Stimulated activated CD4-positive, alpha-beta T cell treated with anti-CD3 and anti-CD28 coated beads, TNF-alpha, amount 100 ng/mL, for 1 hour (primary cell): Measurements from ENCODE around the gene TP53TG3.
"Not testable (repeated sequence)": the region's sequence is repeated elsewhere in the genome, so short reads cannot be mapped to it uniquely, and the experiment has no call there.

Experiments used
- DNase-seq, 3 donors: peaks; one replicate each; pipeline ENCODE4 v3.0.0-alpha.2; 2020; ENCODE audit warnings: low read depth in 3 of 3, low spot score in 1 of 3

The TP53TG3 gene, protein sequence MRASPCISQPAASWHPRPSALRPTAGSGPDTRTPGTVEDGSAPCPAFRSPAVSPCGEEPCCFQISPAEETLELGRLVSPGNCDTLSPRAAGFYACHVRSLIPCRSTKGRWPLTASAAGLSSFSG

DNA sequence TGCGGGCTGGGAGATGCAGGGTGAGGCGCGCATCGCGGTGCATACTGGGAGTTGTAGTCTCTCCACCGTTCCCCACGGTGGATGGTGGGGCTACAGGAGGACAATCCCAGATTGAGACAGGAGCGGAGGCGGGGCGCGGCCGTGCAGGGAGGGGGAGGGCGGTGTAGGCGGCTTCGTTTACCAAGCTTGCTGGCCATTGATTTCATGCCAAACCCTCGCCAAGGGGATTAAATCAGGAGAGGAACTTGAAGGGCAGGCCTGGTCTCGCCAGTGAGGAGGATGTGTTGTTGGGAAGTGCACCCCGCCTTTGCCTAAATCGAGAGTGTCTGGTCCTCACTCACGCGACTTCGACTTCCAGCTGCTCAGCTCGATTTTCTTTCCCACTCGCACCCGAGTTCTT lies at the start of gene TP53TG3:
Gene TP53TG3 (minus strand): TSS at position 101 of the 400 bp plus-strand sequence. CDS start 68 bp downstream, at position 33.
- DNase-seq, result not testable (repeated sequence)

DNA sequence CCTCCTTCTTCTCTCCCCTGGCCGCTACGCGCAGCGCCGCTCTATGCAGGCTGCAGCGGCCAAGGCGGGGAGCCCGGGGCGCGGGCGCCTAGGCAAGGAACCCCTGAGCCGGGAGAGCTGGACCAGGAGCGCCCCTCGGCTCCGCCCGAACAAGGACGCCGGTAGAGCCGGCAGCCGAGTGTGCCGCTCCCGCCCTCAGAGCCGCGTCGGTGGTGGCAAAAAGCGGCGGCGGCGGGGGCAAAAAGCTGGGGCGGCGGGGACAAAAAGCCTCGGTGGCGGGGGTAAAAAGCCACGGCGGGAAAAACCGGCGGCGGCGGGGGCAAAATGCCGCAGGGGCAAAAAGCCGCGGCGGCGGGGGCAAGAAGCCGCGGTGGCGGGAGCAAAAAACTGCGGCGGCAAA lies 25.1 kb downstream of the TP53TG3 start:
- DNase-seq, result not testable (repeated sequence)

DNA sequence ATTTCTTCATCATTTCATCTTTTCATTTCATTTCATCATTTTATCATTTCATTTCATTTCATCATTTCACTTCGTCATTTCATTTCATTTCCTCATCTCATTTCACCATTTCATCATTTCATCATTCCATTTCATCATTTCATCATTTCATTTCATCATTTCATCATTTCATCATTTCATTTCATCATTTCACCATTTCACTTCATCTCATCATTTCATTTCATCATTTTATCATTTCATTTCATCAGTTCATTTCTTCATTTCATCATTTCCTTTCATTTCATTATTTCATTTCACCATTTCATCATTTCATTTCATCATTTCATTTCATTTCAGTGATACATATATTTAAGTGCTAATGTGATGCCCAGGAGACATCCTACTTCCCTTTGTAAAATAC lies 28.4 kb downstream of the TP53TG3 start:
- DNase-seq, result not testable (repeated sequence)

DNA sequence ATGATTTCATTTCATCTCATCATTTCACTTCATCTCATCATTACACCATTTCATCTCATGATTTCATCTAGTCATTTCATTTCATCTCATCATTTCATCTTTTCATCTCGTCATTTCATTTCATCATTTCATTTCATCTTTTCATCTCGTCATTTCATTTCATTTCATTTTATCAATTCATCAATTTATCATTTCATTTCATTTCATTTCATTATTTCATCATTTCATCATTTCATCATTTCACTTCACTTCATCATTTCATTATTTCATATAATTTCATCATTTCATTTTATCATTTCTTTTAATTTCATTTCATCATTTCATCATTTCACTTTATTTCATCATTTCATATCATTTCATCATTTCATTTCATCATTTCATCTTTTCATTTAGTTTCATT lies 29.2 kb downstream of the TP53TG3 start:
- not testable (repeated sequence) for DNase-seq

DNA sequence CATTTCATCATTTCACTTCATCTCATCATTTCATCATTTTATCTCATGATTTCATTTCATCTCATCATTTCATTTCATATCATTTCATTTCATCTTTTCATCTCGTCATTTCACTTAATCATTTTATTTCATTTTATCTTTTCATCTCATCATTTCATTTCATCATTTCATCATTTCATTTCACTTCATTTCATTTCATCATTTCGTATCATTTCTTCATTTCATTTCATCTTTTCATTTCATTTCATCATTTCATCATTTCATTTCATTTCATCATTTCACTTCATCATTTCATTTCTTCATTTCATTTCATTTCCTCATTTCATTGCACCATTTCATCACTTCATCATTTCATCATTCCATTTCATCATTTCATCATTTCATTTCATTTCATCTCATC lies 29.8 kb downstream of the TP53TG3 start:
- DNase-seq, result not testable (repeated sequence)

DNA sequence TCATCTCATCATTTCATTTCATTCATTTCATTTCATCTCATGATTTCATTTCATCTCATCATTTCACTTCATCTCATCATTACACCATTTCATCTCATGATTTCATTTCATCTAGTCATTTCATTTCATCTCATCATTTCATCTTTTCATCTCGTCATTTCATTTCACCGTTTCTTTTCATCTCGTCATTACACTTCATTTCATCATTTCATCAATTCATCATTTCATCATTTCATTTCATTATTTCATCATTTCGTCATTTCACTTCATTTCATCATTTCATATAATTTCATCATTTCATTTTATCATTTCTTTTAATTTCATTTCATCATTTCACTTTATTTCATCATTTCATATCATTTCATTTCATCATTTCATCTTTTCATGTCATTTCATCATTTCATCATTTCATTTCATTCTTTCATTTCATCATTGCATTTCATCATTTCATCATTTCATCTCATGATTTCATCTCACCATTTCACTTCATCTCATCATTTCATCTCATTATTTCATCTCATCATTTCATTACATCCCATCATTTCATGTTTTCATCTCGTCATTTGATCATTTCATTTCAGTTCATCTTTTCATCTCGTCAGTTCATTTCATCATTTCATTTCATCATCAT lies 30.6 kb downstream of the TP53TG3 start:
- DNase-seq, result not testable (repeated sequence)

DNA sequence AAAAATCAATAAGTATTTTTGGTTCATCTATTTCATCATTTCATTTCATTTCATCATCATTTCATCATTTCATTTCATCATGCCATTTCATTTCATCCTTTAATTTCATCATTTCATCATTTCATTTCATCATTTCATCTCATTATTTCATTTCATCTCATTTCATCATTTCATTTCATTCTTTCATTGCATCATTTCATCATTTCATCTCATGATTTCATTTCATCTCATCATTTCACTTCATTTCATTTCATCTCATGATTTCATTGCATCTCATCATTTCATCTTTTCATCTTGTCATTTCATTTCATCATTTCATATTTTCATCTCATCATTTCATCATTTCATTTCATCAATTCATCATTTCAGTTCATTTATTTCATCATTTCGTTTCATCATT lies 31.2 kb downstream of the TP53TG3 start:
- DNase-seq, result not testable (repeated sequence)

DNA sequence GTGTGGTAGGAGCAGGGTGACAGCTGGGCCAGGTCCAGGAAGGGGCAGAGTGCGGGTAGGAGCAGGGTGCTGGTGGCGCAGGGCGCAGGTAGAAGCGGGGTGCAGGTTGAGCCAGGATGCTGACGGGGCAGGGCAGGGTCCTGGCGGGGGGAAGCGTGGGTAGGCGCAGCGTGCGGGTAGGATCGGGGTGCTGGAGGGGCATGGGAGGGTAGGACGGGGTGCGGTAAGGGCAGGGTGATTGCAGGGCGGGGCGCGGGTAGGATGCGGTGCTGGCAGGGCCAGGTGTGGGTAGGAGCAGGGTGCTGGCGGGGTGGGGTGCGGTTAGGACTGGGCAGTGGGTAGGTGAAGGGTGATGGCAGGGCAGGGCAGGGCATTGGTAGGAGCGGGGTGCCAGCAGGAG lies 38.4 kb downstream of the TP53TG3 start:
- not testable (repeated sequence) for DNase-seq

DNA sequence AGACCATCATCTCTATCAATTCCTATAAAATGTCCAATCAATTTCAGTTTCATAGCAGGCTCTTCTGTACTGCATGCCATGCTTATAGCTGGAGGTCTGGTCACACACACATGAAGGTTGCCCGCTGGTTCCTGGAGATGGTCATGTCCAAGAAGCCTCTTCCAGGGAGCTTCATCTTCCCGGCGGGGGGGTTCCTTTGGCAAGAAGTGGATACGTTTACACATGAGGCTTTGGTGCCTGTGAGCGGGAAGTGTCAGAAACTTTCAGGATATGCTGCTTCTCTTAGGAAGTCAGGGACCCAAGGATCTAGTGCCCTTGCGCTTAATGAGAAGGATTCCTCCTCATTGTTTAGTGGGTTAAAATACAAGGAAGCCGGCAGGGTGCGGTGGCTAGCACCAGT lies 43.9 kb downstream of the TP53TG3 start:
- not testable (repeated sequence) for DNase-seq
